Measurements from ENCODE around the gene NIT2.
A peak's percentile ranks its signal among the peaks of the same experiment; 100 is the strongest.

Gene NIT2

DNA sequence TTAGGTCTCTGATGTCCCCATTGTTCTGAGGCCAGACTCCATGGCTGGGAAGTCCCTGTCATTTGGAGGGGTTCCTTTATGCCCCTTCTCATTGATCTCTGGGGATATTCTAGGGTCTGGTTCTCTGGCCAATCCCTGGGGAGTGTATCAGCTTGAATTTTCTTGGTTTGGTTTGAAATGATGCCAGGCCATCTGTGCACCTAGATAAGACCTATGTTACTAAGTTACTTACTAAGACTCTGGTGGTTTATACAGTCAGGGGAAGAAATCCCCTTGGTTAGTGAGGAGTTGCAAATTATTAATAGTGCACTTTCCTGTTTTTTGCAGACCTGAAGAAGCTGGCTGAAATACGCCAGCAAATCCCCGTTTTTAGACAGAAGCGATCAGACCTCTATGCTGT is 20.3 kb downstream of the NIT2 start:
- peaks cover 15 to 30% of the 10 kb centered on the region in 2 experiments for H3K36me3 ChIP-seq (ENCODE audit: control insufficient read depth in 1 of 2, insufficient read depth in 2 of 2, low read length in 2 of 2)
- no peak for DNase-seq
- no peak overlapping the region for H2AK5ac ChIP-seq (ENCODE audit: low read length)
- no peak overlapping the region for H3K4ac ChIP-seq (ENCODE audit: low read depth, low read length)
- H3K9me3 ChIP-seq (ENCODE audit: insufficient read depth, low read depth, low read length) = no peaks in the 10 kb centered on the region
- no peak overlapping the region for H3K23ac ChIP-seq (ENCODE audit: low read length)
- H3K9ac ChIP-seq (ENCODE audit: low read length) = no peak overlapping the region
- H3K79me1 ChIP-seq (ENCODE audit: low read length) = no peaks in the 10 kb centered on the region
- H4K91ac ChIP-seq (ENCODE audit: low read depth, low read length) = no peak overlapping the region
- no peaks in the 10 kb centered on the region for H3K4me1 ChIP-seq (ENCODE audit: control insufficient read depth in 1 of 2, insufficient read depth in 2 of 2, low read length in 2 of 2)
- no peak overlapping the region for H3K4me3 ChIP-seq (ENCODE audit: low read depth, low read length)
- H3K27me3 ChIP-seq (ENCODE audit: insufficient read depth, low read length) = no peaks in the 10 kb centered on the region
- no peak overlapping the region for H3K4me2 ChIP-seq (ENCODE audit: low read length)
- no peak overlapping the region for H3K14ac ChIP-seq (ENCODE audit: low read length)
- H3K18ac ChIP-seq (ENCODE audit: low read length) = no peak overlapping the region
- no peak overlapping the region for H3K27ac ChIP-seq (ENCODE audit: low read depth, low read length)
- no peak overlapping the region for H4K12ac ChIP-seq (ENCODE audit: low read depth, low read length)
- H2BK5ac ChIP-seq (ENCODE audit: low read depth, low read length, poor library complexity) = no peak overlapping the region
- no peak overlapping the region for H2AFZ ChIP-seq (ENCODE audit: insufficient read depth, low read length, poor library complexity)
- H3K79me2 ChIP-seq (ENCODE audit: control insufficient read depth, insufficient read depth, low read length, poor library complexity) = no peaks in the 10 kb centered on the region
- no CpG with 5 or more reads among the region's 3 CpGs for WGBS (ENCODE audit: extremely low coverage, insufficient coverage, insufficient read length)
- H4K8ac ChIP-seq (ENCODE audit: low read depth, low read length) = no peak overlapping the region
- no peak overlapping the region for H2BK12ac ChIP-seq (ENCODE audit: low read length)
- H2BK120ac ChIP-seq (ENCODE audit: insufficient read depth, low read length, poor library complexity) = no peak overlapping the region

DNA sequence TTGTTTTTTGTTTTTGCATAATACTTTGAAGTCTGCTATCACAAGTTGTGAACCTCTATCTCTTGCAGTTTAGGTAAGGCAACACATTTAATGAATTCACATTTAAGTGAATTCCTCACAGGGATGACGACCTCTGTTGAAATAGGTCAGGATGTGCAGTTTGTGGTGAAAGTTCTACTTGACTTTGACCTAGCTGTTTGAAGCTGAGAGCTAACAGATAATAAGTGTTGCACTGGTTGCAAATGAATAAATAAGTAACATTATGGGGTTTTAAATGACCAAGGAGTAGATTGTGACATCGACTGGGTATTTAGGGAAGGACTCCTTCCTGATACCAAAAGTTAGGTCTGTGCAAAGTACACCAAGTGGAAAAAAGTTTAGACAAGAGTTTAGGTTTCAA is 23.9 kb downstream of the NIT2 start:
- no peak overlapping the region for H4K12ac ChIP-seq (ENCODE audit: low read depth, low read length)
- peaks cover 11 to 21% of the 10 kb centered on the region in 2 experiments for H3K36me3 ChIP-seq (ENCODE audit: control insufficient read depth in 1 of 2, insufficient read depth in 2 of 2, low read length in 2 of 2)
- H3K27me3 ChIP-seq (ENCODE audit: insufficient read depth, low read length) = no peaks in the 10 kb centered on the region
- no peak overlapping the region for H3K23ac ChIP-seq (ENCODE audit: low read length)
- no CpG with 5 or more reads among the region's 2 CpGs for WGBS (ENCODE audit: extremely low coverage, insufficient coverage, insufficient read length)
- no peak overlapping the region for H2BK12ac ChIP-seq (ENCODE audit: low read length)
- H4K91ac ChIP-seq (ENCODE audit: low read depth, low read length) = no peak overlapping the region
- H2AFZ ChIP-seq (ENCODE audit: insufficient read depth, low read length, poor library complexity) = no peak overlapping the region
- no peak overlapping the region for H3K9ac ChIP-seq (ENCODE audit: low read length)
- H3K4ac ChIP-seq (ENCODE audit: low read depth, low read length) = no peak overlapping the region
- no peak overlapping the region for H3K14ac ChIP-seq (ENCODE audit: low read length)
- no peak overlapping the region for H3K27ac ChIP-seq (ENCODE audit: low read depth, low read length)
- no peak overlapping the region for H2BK5ac ChIP-seq (ENCODE audit: low read depth, low read length, poor library complexity)
- H2AK5ac ChIP-seq (ENCODE audit: low read length) = no peak overlapping the region
- no peak overlapping the region for H3K18ac ChIP-seq (ENCODE audit: low read length)
- no peak overlapping the region for H3K4me2 ChIP-seq (ENCODE audit: low read length)
- H3K79me1 ChIP-seq (ENCODE audit: low read length) = no peaks in the 10 kb centered on the region
- H3K4me1 ChIP-seq (ENCODE audit: control insufficient read depth in 1 of 2, insufficient read depth in 2 of 2, low read length in 2 of 2) = no peaks in the 10 kb centered on the region
- no peak overlapping the region for H3K4me3 ChIP-seq (ENCODE audit: low read depth, low read length)
- no peaks in the 10 kb centered on the region for H3K79me2 ChIP-seq (ENCODE audit: control insufficient read depth, insufficient read depth, low read length, poor library complexity)
- DNase-seq = no peak
- no peak overlapping the region for H4K8ac ChIP-seq (ENCODE audit: low read depth, low read length)
- H3K9me3 ChIP-seq (ENCODE audit: insufficient read depth, low read depth, low read length) = peaks cover 2% of the 10 kb centered on the region
- H2BK120ac ChIP-seq (ENCODE audit: insufficient read depth, low read length, poor library complexity) = no peak overlapping the region

DNA sequence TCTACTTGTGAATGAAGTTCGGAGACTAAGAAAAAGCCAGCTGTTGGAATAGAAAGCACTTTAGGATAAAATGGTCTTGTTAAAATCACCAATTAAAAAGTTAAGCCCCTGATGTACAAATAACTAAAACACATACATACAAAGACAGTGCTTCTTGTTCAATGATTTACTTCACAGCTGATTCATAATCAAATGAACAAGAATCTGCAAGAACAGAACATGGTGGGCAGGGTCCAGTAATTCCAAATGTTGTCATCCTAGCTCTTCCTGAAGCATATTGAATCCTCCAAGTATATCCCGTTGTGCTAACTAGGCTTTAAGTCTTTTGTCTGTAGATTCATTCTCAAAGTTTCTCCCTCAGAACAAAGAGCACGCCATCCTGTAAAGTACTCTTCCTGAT is 24.5 kb downstream of the NIT2 start:
- Histone ChIP-seq H3K36me3 (ENCODE audit: control insufficient read depth in 1 of 2, insufficient read depth in 2 of 2, low read length in 2 of 2) (peaks cover 8 to 18% of the 10 kb centered on the region in 2 experiments), H2BK12ac (ENCODE audit: low read length) (no peak overlapping the region), H3K9ac (ENCODE audit: low read length) (no peak overlapping the region), H3K18ac (ENCODE audit: low read length) (no peak overlapping the region), H3K27ac (ENCODE audit: low read depth, low read length) (no peak overlapping the region), H2AK5ac (ENCODE audit: low read length) (no peak overlapping the region), H2AFZ (ENCODE audit: insufficient read depth, low read length, poor library complexity) (no peak overlapping the region), H2BK120ac (ENCODE audit: insufficient read depth, low read length, poor library complexity) (no peak overlapping the region), H4K91ac (ENCODE audit: low read depth, low read length) (no peak overlapping the region), H3K14ac (ENCODE audit: low read length) (no peak overlapping the region), H3K79me1 (ENCODE audit: low read length) (no peaks in the 10 kb centered on the region), H3K4me2 (ENCODE audit: low read length) (no peak overlapping the region), H3K9me3 (ENCODE audit: insufficient read depth, low read depth, low read length) (peaks cover 2% of the 10 kb centered on the region), H3K23ac (ENCODE audit: low read length) (no peak overlapping the region), H4K12ac (ENCODE audit: low read depth, low read length) (no peak overlapping the region), H3K4me3 (ENCODE audit: low read depth, low read length) (no peak overlapping the region), H3K4ac (ENCODE audit: low read depth, low read length) (no peak overlapping the region), H2BK5ac (ENCODE audit: low read depth, low read length, poor library complexity) (no peak overlapping the region), H3K27me3 (ENCODE audit: insufficient read depth, low read length) (no peaks in the 10 kb centered on the region), H3K79me2 (ENCODE audit: control insufficient read depth, insufficient read depth, low read length, poor library complexity) (no peaks in the 10 kb centered on the region), H3K4me1 (ENCODE audit: control insufficient read depth in 1 of 2, insufficient read depth in 2 of 2, low read length in 2 of 2) (no peaks in the 10 kb centered on the region), H4K8ac (ENCODE audit: low read depth, low read length) (no peak overlapping the region)
- WGBS (ENCODE audit: extremely low coverage, insufficient coverage, insufficient read length) = no CpG with 5 or more reads among the region's 3 CpGs
- no peak for DNase-seq

DNA sequence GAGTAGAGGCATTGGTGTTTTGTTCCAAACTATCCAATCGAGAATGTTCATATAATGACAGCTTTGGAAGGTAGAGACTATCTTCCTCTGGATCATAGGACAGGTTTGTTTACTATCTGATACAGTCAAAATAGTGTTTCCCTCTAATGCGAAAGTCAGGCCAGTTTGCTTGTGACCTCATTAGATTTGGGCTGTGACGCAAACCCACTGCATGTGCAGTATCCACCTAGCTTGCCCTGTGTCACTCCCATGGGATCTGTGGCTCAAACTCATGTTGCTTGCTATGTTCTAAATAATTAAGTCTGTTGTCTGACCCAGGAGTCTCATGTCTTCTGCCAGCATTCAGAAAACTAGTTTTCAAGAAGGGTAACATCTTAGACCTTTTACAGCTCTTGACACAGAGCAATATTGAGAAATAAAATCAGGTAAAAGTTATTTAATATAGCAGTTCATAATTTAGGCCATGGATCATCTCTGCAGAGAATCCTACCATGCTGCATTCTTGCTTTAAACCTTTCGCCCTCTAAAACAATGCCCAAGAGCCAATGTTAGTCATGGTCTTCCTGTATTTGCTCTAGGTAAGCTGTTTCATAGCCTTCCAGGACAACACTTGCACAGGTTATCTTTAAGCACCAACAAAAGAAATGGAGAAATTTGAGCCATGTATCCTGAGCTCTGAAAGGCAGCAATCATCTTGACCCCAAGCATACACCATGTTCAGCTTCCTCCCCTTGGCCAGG is 26.4 kb downstream of the NIT2 start:
- WGBS (ENCODE audit: extremely low coverage, insufficient coverage, insufficient read length) = no CpG with 5 or more reads among the region's 4 CpGs

More for the DNA sequence above, 26.4 kb downstream of the NIT2 start:
- Histone ChIP-seq H4K91ac (ENCODE audit: low read depth, low read length) (no peak overlapping the region), H3K14ac (ENCODE audit: low read length) (no peak overlapping the region), H3K79me2 (ENCODE audit: control insufficient read depth, insufficient read depth, low read length, poor library complexity) (no peaks in the 10 kb centered on the region), H3K4ac (ENCODE audit: low read depth, low read length) (no peak overlapping the region), H3K4me3 (ENCODE audit: low read depth, low read length) (no peak overlapping the region), H4K8ac (ENCODE audit: low read depth, low read length) (no peak overlapping the region), H2AFZ (ENCODE audit: insufficient read depth, low read length, poor library complexity) (no peak overlapping the region), H3K23ac (ENCODE audit: low read length) (no peak overlapping the region), H2BK120ac (ENCODE audit: insufficient read depth, low read length, poor library complexity) (no peak overlapping the region), H3K36me3 (ENCODE audit: control insufficient read depth in 1 of 2, insufficient read depth in 2 of 2, low read length in 2 of 2) (peaks cover 5 to 13% of the 10 kb centered on the region in 2 experiments), H2BK12ac (ENCODE audit: low read length) (no peak overlapping the region), H4K12ac (ENCODE audit: low read depth, low read length) (no peak overlapping the region), H3K18ac (ENCODE audit: low read length) (no peak overlapping the region), H3K9ac (ENCODE audit: low read length) (no peak overlapping the region), H3K4me1 (ENCODE audit: control insufficient read depth in 1 of 2, insufficient read depth in 2 of 2, low read length in 2 of 2) (no peaks in the 10 kb centered on the region), H2AK5ac (ENCODE audit: low read length) (no peak overlapping the region), H3K27me3 (ENCODE audit: insufficient read depth, low read length) (no peaks in the 10 kb centered on the region), H3K79me1 (ENCODE audit: low read length) (no peaks in the 10 kb centered on the region), H3K27ac (ENCODE audit: low read depth, low read length) (no peak overlapping the region), H3K9me3 (ENCODE audit: insufficient read depth, low read depth, low read length) (peaks cover 2% of the 10 kb centered on the region), H3K4me2 (ENCODE audit: low read length) (no peak overlapping the region), H2BK5ac (ENCODE audit: low read depth, low read length, poor library complexity) (no peak overlapping the region)
- peak in 1 of 2 donors; percentile 56 for DNase-seq
